Activated naive CD8-positive, alpha-beta T cell treated with anti-CD3 and anti-CD28 coated beads, Interleukin-2, amount 50 U/mL, for 16 hours (primary cell): ENCODE measurements around the gene SLC9A5.

Experiments
- DNase-seq: peaks from one replicate; pipeline ENCODE4 v3.0.0-alpha.2; 2020; ENCODE audit warnings: low read depth, low spot score

The SLC9A5 gene

DNA sequence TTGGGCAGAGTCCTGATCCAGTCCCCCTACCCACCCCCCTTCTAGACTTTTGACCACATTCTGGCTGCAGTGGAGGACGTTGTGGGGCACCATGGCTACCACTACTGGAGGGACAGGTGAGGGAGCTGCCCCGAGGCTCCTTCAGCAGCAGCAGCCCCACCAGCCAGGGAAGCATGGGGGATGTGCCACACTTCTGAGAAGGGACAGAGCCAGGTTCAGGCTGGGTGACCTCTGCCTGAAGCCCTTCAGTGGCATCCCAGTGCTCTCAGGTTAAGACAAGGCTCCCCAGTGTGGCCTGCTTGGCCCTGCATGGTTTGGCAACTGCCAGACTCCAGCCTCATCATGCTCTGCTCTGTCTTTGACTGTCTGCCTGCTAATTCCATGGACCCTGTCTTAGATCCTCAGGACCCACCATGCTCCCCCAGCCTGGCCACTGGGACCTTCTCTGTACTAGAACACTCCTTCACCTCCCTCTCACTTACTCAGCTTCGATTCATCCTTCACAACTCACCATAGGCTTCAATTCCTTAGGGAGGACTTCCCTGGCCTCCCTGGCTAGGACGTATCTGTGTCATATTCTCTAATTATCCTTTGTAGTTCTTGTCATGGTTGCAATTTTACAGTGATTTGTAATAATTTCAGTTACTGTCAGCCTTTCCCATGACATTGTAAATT lies 8.8 kb downstream of the SLC9A5 start:
- DNase-seq: no peak

DNA sequence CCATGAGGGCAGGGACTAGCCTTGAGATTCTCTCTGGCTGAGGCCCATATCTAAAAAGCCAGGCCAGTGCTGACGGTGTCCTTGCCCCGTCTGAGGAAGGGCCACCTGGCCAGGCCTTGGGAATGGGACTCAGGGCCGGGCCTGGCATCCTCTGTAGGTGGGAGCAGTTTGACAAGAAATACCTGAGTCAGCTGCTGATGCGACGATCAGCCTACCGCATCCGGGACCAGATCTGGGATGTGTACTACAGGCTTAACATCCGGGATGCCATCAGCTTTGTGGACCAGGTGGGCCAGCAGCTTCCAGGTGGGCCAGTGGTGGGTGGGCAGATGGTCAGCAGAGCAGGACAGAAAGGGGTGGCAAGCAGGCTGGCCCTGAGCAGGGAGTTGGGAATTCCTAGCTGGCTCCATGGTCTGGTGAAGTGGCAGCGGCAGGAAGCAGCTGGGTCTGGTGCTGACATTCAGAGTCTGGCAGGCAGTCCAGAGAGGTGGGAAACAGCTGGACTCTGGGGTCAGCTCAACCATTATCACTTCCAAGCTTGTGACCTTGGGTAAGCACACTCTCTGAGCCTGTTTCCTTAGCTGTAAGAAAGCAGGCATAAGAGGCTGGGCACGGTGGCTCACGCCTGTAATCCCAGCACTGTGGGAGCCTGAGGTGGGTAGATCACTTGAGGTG lies 9.5 kb downstream of the SLC9A5 start:
- no peak for DNase-seq

DNA sequence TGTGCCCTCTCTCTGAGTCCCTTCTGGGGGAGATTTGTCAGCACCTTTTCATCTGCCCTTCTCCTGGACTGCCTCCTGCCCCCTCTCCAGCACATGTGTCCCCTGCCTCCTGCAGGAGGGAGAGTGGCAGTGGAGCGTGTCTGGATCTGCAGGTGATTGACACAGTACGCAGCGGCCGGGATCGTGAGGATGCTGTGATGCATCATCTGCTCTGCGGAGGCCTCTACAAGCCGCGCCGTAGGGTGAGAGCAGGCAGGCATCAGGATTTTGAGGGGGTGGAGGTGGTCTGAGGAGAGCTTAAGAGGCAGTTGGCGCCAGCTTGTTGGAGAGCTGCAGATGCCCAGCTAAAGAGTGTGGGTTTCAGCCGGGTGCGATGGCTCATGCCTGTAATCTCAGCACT lies 10.9 kb downstream of the SLC9A5 start:
- DNase-seq: no peak

DNA sequence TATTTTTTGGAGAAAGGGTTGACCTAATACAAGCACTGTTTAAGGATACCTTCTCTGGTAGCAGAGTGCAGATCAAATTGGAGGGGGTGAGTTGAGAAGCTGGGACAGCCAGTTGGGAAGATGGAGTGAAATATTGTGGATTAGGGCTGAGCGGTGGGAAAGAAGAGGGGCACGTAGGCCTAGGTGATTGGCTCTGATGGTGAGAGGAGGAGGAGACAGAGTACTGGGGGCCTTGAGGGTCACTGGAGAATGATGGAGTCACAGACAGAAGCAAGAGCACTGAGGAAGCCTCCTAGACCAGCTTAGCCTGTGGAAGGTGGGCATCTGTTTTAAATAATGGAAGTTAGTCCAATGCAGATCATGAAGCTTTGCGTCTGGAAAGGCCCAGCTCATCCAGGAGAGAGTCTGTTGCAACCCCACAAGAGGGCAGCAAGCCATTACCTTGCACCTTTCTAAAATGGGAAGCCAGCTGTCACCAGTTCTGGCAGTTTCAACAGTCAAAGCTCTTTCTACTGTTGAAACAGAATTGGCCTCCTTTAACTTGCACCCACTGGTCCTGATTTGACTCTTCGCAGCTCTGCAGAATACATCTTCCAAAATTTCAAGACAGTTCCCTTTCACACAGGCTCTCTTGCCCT lies 11.8 kb downstream of the SLC9A5 start:
- DNase-seq: no peak

DNA sequence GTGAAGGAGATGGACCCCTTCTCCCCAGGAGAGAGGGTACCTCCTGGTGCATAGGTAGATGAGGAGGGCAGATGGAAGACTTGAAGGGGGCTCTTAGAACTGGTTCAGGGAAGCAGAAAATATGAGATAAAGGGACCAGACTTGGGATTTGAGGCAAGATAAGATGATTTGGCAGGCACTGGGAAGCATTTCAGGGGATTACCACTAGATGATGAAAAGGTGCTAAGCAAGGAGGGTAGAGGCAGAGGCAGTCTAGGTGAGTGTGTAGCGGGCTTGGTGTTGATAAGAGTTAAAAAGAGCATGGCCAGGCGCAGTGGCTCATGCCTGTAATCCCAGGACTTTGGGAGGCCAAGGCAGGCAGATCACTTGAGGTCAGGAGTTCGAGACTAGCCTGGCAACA lies 14.4 kb downstream of the SLC9A5 start:
- DNase-seq: no peak

DNA sequence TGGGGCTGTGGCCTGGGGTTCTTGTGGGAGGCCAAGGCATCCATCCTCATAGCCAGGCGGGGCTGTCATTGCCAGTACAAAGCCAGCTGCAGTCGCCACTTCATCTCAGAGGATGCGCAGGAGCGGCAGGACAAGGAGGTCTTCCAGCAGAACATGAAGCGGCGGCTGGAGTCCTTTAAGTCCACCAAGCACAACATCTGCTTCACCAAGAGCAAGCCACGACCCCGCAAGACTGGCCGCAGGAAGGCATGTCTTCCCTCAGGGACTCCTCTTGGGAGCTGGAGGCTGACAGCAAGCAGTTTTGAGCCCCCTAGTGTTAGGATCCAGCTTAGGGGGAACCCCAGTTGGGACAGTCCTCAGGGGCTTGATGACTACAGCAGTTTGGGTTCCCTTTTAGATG lies 15.5 kb downstream of the SLC9A5 start:
- DNase-seq: no peak

DNA sequence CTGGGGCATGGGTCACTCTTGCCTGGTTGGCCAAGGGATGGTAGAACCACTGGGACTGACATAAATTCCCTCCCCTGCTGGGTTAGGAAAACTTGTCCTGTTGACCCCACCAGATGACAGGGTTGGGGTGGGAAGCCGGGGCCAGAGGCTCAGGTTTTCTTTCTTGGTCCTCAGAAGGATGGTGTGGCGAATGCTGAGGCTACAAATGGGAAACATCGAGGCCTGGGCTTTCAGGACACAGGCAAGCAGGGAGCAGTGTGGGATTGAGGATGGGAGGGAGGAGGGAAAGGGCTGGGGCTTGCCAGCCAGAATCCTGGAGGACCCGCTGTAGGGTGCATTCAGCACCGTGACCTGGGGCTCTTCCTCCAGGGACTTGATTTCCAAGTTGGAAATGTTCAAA lies 16.1 kb downstream of the SLC9A5 start:
- DNase-seq: no peak

DNA sequence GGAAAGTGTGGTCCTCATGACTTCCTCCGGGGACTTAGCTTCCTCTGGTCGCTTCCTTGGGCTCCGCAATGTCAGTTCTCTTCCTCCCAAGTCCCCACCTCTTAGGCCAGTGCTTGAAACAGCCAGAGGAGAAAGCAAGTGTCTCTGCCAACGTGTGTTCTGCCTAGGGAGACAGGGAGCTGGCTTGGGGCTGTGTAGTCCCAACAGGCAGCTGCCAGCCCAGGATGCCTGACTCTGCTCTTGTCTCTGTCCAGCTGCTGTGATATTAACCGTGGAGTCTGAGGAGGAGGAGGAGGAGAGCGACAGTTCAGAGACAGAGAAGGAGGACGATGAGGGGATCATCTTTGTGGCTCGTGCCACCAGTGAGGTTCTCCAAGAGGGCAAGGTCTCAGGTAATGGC lies 17.1 kb downstream of the SLC9A5 start:
- no peak for DNase-seq

DNA sequence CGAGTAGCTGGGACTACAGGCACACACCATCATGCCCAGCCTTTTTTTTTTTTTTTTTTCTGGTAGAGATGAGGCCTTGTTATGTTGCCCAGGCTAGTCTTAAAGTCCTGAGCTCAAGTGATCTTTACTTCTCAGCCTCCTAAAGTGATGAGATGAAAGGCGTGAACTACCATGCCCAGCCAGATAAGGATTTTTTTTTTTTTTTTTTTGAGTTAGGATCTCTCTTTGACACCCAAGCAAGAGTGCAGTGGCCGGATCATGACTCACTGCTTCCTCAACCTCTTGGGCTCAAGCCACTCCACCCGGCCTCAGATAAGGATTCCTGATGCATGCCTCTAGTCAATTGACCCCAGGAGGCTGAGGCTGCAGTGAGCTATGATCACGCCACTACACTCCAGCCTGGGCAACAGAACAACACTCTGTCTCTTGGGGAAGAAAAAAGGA lies 19.4 kb downstream of the SLC9A5 start:
- DNase-seq: no peak

DNA sequence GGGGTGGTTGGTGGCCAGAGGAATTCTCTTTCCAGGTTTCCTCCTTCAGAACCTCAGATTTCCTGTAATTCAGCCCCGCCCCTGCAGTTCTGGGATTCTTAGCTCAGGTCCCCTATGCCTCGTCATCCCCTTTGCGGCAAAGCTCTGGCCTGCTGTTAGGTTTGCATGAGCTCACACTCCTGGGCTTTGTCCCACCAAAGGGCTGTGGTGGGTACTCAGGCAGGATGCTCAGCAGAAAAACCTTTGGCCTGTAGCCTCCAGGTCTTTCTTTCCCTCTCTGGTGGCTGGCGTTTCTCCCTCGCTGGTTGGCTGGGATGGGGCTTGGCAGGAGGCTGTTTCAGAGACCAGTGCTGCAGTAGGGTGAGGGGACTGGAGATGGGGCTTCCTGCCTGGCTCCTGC lies 21.0 kb downstream of the SLC9A5 start:
- no peak for DNase-seq

DNA sequence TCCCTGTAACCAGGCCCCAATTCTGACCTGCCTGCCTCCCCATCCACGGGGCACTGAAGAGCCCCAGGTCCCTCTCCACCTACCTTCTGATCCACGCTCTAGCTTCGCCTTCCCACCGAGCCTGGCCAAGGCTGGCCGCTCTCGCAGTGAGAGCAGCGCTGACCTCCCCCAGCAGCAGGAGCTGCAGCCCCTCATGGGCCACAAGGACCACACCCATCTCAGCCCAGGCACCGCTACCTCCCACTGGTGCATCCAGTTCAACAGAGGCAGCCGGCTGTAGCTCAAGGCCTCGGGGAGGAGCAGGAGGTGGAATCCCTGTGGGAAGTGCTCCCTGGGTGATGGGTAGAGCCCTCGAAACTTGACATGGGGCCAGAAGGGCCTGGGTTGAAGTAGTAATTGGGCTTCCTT lies 22.2 kb downstream of the SLC9A5 start:
- DNase-seq: no peak

DNA sequence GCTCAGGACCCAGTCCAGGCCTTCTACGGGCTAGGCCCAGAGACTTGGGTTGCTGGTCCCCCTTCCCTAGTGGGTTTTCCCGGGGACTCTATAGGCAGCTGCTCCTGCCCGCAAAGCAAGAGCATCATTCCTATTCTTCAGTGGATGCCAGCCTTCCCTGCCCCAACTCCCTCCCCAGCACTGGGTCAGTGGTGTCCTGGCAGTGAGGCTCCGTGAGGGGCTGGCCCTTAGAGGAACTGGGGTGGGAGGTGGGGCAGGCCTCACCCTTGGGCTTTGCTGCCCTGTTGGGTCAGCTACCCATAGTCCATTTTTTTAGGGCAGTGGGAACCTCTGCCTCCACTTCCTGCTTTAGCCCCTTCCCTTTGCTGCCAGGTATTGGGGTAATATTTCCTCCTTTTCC lies 22.7 kb downstream of the SLC9A5 start:
- DNase-seq: no peak

DNA sequence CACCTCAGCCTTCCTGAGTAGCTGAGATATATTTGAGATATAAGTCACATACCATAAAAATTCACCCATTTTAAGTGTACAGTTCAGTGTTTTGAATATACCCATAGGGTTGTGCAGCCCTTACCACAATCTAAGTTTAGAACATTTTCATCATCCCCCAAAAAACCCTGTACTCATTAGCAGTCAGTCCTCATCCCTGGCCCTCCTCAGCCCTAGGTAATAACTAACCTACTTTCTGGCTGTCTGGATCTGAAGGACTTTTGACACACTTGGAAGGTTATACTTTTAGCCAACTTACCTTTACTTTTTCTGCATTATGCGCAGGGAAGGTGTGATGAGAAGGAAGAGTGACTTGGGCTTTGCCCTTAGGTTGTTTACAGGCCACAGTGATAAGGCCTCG lies 26.5 kb downstream of the SLC9A5 start:
- no peak for DNase-seq

DNA sequence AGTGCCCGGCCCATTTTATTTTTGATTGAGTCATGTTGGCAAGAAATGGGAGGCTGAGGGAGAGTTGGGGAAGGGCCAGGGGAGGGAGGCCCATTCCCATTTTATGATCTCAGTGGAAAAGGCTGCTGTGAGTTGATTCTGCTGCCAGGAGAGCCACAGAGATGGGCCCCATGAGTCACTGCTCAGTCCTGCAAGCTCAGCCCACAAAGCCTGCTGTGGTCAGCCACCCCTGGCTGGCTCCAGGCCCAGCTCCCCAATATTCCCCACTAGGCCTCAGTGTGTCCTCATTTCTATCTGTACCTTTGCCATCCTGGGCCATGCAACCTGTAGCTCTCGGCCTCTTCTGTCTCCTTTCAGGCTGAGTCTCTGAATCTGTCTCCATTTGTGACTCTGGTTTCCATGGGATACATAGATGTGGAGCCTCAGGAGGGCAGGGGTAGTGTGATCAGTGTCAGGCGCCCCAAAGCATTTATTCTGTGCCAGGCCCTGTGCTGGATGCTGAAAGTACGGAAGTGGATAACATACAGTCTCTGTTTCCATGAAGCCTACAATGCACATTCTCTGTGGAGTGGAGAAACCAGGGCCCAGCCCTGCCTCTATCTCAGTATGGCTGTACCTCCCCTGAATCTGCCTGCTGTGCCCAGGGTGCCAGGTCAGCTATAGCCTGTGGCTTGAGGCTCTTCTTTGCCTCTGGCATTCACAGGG lies 28.7 kb downstream of the SLC9A5 start:
- DNase-seq: no peak

DNA sequence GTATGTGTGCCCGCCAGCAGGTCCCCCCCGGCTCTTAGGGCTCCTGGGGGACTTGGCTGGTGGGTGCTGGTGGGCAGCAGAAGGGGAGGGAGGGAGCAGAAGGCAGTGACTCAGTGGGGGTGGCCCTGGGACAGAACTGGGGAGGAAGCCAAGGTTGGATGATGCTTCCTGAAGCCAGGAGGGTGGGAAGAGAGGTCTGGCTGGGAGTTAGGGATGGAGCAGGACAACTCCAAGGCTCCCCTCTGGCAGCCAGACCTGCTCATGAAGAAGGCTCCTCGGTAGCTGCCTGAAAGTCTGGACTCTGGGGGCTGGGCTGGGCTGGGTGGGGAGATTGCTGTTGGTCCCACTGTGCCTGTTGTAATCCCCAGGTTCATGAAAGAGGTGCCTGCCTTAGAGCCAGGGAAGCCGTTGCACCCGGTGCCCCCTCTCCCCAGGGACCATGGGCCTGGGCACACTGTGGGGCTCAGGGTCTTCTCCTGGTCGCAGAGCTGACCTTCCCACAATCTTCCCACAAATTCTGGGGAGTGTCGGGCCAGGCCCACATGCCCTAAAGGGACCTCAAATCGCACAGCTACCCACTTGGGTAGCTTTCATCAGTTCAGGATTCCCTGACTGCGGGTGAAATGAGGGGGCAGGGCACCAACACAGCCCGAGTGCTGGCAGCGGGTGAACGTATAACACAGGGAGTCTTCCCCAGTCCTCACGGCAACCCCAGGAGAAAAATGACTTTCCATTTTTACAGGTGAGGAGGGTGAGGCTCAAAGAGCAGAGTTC lies 29.4 kb downstream of the SLC9A5 start:
- no peak for DNase-seq

DNA sequence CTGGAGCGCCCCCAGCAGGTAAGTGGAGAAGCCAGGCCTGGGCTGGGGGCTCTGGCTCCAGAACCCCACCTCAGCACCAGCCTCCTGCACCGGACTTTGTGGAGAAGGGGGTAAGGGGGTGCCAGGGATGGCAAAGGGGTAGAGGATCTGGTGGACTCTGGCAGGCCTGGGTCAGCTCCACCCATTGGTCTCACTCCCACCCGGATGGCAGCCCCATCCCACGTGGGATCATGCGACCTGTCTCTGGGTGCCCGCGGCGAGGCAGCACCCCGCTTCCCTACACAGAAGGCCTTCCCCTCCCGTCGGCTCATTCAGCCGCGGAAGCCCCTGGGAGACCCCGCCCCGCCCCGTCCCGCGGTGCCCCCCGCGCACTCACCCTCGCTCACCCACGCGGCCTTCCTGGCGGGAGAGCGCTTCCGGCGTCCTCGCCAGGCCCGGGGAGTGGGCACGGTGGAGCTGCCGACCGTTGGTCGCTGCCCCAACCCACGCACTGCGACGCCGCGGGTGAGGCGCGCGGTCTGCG lies 30.1 kb downstream of the SLC9A5 start:
- DNase-seq: no peak

DNA sequence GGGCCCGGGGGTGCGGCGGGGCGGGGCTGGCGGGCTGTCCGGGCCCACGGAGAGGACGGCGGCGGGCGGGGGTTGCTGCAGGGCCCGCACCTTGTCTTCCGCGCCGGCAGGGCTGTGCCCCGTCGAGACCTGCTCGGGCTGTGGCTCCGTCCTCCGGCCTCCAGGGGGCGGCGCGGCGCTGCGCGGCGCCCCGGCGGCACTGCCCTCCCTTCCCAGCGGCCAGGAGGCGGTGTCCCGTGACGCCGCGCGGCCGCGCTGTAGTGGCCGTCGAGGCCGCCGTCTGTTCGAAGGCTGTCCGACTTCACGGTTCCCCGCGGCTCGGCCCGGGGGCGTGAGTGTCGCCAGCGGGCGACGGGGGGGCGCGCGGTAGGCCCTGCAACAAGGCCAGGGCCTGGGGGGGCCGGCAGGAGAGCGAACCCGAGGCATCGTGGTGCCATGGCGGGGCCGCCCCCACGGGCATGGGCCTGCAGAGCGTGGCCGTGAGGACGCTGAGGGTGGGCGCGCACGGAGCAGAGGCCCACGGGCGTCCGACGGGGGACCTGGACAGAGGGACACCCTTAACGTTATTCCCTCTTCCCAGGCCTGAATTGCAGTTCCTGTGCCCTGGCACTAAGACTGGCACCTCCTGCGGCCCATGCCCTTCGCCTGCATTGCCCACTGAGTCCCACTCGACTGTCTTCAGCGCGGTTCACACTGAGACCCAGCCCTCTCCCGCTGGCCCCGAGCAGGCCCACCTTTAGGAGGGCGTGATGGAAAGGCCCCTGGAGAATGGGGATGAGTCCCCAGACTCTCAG lies 30.7 kb downstream of the SLC9A5 start, which contains the start of gene PLEKHG4:
TSS of gene PLEKHG4 (plus strand) at position 237 of the 794 bp plus-strand sequence. CDS start at position 750, 513 bp downstream.
- peak; percentile 69 for DNase-seq

DNA sequence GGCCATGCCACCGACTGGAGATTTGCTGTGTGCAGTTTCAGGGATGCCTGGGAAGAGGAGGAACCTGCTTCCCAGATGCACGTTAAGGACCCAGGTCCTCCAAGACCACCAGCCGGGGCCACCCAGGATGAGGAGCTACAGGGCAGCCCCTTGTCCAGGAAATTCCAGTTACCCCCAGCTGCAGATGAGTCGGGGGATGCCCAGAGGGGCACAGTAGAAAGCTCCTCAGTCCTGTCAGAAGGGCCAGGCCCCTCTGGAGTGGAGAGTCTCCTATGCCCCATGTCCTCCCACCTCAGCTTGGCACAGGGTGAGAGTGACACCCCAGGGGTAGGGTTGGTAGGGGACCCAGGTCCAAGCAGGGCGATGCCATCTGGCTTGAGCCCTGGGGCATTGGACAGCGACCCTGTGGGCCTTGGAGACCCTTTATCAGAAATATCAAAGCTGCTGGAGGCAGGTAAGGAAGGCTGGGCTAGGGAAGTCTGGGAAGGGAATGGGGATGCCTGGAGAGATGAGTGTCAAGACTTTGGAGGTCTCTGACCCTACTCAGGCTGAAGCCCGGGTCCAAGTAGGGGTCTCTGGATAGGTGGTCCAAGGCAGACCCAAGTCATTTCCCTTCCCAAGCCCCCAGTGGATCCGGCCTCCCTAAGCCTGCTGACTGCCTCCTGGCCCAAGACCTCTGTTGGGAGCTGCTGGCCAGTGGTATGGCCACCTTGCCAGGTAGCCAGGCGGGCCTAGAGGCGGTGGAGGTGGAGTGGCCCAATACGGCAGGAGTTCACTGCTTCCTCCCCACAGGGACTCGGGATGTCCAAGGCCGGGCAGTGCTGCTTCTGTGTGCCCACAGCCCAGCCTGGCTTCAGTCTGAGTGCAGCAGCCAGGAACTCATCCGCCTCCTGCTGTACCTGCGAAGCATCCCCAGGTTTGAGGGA lies 31.6 kb downstream of the SLC9A5 start:
- no peak for DNase-seq
